OCI-LY1 (cell line): ENCODE measurements around the gene TRPC5OS.

ENCODE experiments used
- H2AFZ ChIP-seq: fragments of 200-600 bp; sonication (generic), shearing (Covaris generic); 2 replicates; pipeline ENCODE4 v1.6.0; 2014; ENCODE audit warnings: antibody characterized with exemption, mild to moderate bottlenecking, low read length
- H3F3A ChIP-seq: fragments of 200-600 bp; sonication (generic), shearing (Covaris generic); 2 replicates; pipeline ENCODE4 v1.6.0; 2014; ENCODE audit warnings: mild to moderate bottlenecking, antibody characterized with exemption, low read length, moderate library complexity; ENCODE audit not compliant: insufficient read depth
- H3K27ac ChIP-seq: fragments of 200-600 bp; sonication (generic); 2 replicates; pipeline ENCODE4 v1.5.1; 2014; ENCODE audit warnings: low read length, mixed run types, mild to moderate bottlenecking, low read depth; ENCODE audit not compliant: poor library complexity, severe bottlenecking
- H3K27me3 ChIP-seq: fragments of 200-600 bp; sonication (generic); 2 replicates; pipeline ENCODE4 v1.6.0; 2014; ENCODE audit warnings: antibody characterized with exemption, mild to moderate bottlenecking, low read length, moderate library complexity; ENCODE audit not compliant: insufficient read depth
- H3K36me3 ChIP-seq: fragments of 200-600 bp; sonication (generic); 2 replicates; pipeline ENCODE4 v1.6.1; 2014; ENCODE audit warnings: mild to moderate bottlenecking, antibody characterized with exemption, low read length, moderate library complexity, mixed read lengths; ENCODE audit not compliant: insufficient read depth
- H3K4me1 ChIP-seq: fragments of 200-600 bp; sonication (generic); 2 replicates; pipeline ENCODE4 v1.5.1; 2014; ENCODE audit warnings: mild to moderate bottlenecking, low read length, moderate library complexity; ENCODE audit not compliant: insufficient read depth, severe bottlenecking
- H3K4me2 ChIP-seq: fragments of 200-600 bp; sonication (generic), shearing (Covaris generic); 2 replicates; pipeline ENCODE4 v1.6.1; 2014; ENCODE audit warnings: low read length
- H3K4me3 ChIP-seq: fragments of 200-600 bp; sonication (generic); 2 replicates; pipeline ENCODE4 v1.5.1; 2014; ENCODE audit warnings: low read length, low read depth, mild to moderate bottlenecking, mixed read lengths; ENCODE audit not compliant: poor library complexity, severe bottlenecking
- H3K79me2 ChIP-seq: fragments of 200-600 bp; shearing (Covaris generic); 2 replicates; pipeline ENCODE4 v1.6.1; 2016; ENCODE audit warnings: mixed run types, low read length, mixed read lengths; ENCODE audit not compliant: insufficient read depth
- H3K9ac ChIP-seq: fragments of 200-600 bp; sonication (generic), shearing (Covaris generic); 2 replicates; pipeline ENCODE4 v1.6.1; 2014; ENCODE audit warnings: mild to moderate bottlenecking, low read length, mixed read lengths
- H3K9me2 ChIP-seq: fragments of 200-600 bp; sonication (generic), shearing (Covaris generic); 2 replicates; pipeline ENCODE4 v1.6.1; 2014; ENCODE audit warnings: low read depth, mild to moderate bottlenecking, low read length, mixed read lengths
- H3K9me3 ChIP-seq: fragments of 200-600 bp; shearing (Covaris generic); 2 replicates; pipeline ENCODE4 v1.6.1; 2014; ENCODE audit warnings: low read length, mixed read lengths
- H4K20me1 ChIP-seq: fragments of 200-600 bp; sonication (generic), shearing (Covaris generic); 2 replicates; pipeline ENCODE4 v1.6.0; 2016; ENCODE audit warnings: mild to moderate bottlenecking, low read length; ENCODE audit not compliant: insufficient read depth
- EZH2 ChIP-seq: fragments of 200-600 bp; sonication (generic), shearing (Covaris generic); IDR thresholded peaks from 2 replicates; pipeline ENCODE4 v1.8.0; 2017; ENCODE audit warnings: borderline replicate concordance, mixed run types, mild to moderate bottlenecking, antibody characterized with exemption, low read length, moderate library complexity, mixed read lengths
- TF ChIP-seq, protein P1 (sequence below): fragments of 200-600 bp; sonication (generic), shearing (Covaris generic); IDR thresholded peaks from 2 replicates; pipeline ENCODE4 v1.5.1; 2017; ENCODE audit warnings: mild to moderate bottlenecking, antibody characterized with exemption, low read length, moderate library complexity, mixed read lengths

Gene TRPC5OS

DNA sequence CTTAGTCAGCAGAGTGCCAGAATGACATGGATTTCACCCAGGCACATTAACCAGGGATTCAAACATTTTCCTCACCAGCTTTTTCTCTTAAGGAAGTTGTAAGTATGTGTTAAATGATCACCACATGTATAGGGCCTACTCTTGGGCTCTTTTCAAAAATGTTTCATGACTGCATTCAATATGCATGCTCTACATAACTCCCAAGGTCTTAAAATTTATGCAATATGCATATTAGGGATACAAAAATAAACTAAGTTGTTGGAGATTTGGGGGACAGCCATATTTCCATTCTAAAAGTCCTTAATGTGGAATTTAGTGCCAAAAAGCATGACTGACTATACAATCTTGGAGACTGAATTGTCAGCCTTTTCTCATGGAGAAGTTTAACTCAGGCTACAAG is 25.0 kb upstream of the TRPC5OS start:
- Histone ChIP-seq H3K9me2 (no peaks in the 10 kb centered on the region), H3K4me1 (no peaks in the 10 kb centered on the region), H3K9ac (no peak overlapping the region), H4K20me1 (no peaks in the 10 kb centered on the region), H3K27me3 (no peaks in the 10 kb centered on the region), H3K27ac (no peak overlapping the region), H3K36me3 (no peaks in the 10 kb centered on the region), H2AFZ (no peak overlapping the region), H3K4me2 (no peak overlapping the region), H3F3A (no peaks in the 10 kb centered on the region), H3K9me3 (no peaks in the 10 kb centered on the region), H3K79me2 (no peaks in the 10 kb centered on the region), H3K4me3 (no peak overlapping the region)
- TF ChIP-seq EZH2 = no peak
- TF ChIP-seq, protein P1, sequence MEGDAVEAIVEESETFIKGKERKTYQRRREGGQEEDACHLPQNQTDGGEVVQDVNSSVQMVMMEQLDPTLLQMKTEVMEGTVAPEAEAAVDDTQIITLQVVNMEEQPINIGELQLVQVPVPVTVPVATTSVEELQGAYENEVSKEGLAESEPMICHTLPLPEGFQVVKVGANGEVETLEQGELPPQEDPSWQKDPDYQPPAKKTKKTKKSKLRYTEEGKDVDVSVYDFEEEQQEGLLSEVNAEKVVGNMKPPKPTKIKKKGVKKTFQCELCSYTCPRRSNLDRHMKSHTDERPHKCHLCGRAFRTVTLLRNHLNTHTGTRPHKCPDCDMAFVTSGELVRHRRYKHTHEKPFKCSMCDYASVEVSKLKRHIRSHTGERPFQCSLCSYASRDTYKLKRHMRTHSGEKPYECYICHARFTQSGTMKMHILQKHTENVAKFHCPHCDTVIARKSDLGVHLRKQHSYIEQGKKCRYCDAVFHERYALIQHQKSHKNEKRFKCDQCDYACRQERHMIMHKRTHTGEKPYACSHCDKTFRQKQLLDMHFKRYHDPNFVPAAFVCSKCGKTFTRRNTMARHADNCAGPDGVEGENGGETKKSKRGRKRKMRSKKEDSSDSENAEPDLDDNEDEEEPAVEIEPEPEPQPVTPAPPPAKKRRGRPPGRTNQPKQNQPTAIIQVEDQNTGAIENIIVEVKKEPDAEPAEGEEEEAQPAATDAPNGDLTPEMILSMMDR = no peak

DNA sequence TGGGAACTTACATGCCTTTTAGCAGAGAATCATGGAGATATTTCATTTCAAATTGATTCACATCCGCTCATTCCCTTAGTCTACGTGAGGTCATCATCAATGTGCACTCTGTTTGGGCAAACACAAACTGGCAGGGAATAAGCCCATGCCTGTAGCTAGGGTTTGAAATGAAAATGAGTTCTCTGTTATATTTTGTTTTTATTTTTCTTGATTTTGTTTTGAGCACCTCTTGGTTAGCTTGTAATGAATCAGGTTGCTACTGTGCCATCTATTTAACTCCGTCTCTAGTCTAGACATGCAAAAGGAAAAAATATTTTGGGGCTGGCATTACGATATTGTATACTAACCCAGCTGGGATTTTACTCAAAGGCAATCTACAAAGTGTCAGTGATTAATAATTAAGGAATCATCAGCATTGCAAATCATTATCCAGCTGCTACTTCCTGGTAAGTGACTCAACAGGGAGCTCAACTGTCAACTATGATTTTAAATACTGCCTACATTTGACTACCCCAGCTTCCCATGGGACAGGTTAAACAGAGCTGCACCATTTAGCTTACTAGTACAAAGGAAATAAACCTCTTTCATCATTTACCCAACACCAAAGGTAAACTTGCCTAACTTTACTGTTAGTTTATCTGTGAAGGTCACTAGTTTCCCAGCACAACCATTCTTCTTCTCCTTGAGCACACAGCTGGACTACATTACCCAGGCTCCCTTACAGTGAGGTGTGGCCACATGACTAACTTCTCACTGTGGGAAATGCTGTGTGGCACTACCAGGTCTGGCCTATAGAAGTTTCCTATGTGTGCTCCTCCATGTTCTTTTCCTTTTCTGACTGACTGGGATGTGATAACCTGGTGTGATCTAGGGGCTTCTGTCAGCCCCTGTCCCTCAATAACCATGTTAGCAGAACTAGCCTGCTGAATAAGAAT is 21.2 kb upstream of the TRPC5OS start:
- H3K9me2 ChIP-seq = no peaks in the 10 kb centered on the region
- no peaks in the 10 kb centered on the region for H3F3A ChIP-seq
- H4K20me1 ChIP-seq = no peaks in the 10 kb centered on the region
- no peaks in the 10 kb centered on the region for H3K27me3 ChIP-seq
- no peak overlapping the region for H2AFZ ChIP-seq
- no peak overlapping the region for H3K27ac ChIP-seq
- no peak overlapping the region for H3K9ac ChIP-seq
- H3K36me3 ChIP-seq = no peaks in the 10 kb centered on the region
- no peak overlapping the region for H3K4me3 ChIP-seq
- no peaks in the 10 kb centered on the region for H3K79me2 ChIP-seq
- H3K9me3 ChIP-seq = no peaks in the 10 kb centered on the region
- no peaks in the 10 kb centered on the region for H3K4me1 ChIP-seq
- no peak overlapping the region for H3K4me2 ChIP-seq
- no peak for TF ChIP-seq EZH2
- TF ChIP-seq, protein P1 = no peak

DNA sequence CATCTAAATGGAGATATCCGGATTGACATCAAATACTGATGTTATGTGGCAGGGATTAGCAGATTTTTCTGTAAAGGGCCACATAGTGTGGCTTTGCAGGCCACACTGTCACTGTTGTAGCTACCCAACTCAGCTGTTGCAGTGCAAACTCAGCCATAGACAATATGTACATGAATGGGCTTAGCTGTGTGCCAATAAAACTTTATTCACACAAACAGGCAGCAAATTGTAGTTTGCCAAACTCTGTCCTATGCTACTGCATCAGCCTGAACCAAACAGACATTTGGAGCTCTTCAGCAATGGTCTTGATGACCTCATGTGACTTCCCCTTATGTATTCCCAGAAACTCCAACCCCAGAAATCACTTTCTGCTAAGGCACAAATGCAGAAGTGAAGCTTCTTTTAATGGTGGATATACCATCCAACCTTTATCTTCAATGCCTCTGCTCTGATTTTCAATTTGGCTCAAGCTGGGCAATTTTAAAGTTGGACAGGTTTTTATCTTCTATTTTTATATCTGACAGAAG is 18.4 kb upstream of the TRPC5OS start:
- Histone ChIP-seq H3K27me3 (no peaks in the 10 kb centered on the region), H3K4me1 (no peaks in the 10 kb centered on the region), H3K4me3 (no peak overlapping the region), H2AFZ (no peak overlapping the region), H4K20me1 (no peaks in the 10 kb centered on the region), H3K27ac (no peak overlapping the region), H3F3A (no peaks in the 10 kb centered on the region), H3K4me2 (no peak overlapping the region), H3K36me3 (no peaks in the 10 kb centered on the region), H3K79me2 (no peaks in the 10 kb centered on the region), H3K9ac (no peak overlapping the region), H3K9me2 (no peaks in the 10 kb centered on the region), H3K9me3 (no peaks in the 10 kb centered on the region)
- TF ChIP-seq, protein P1 = no peak
- no peak for TF ChIP-seq EZH2
